Ectodermal cell (in vitro differentiated cells): ENCODE data around the gene LGALS9B. TPM values are rescaled to one million over a fixed set of nuclear protein-coding genes. Genes with fewer than 3 reads are reported as not detected.
"Not testable (repeated sequence)": the region's sequence is repeated elsewhere in the genome, so short reads cannot be mapped to it uniquely, and the experiment has no call there.

Experiments used
- H3K27ac ChIP-seq: 2 replicates; pipeline ENCODE4 v1.7.0; 2013; ENCODE audit warnings: mild to moderate bottlenecking, low read depth, low read length; ENCODE audit not compliant: insufficient read depth, poor library complexity, severe bottlenecking
- H3K27me3 ChIP-seq: 2 replicates; pipeline ENCODE4 v1.7.0; 2013; ENCODE audit warnings: mild to moderate bottlenecking, low read length; ENCODE audit not compliant: insufficient read depth, control insufficient read depth, poor library complexity, severe bottlenecking
- H3K36me3 ChIP-seq: one replicate; pipeline ENCODE4 v1.7.0; 2013; ENCODE audit warnings: low read length; ENCODE audit not compliant: control insufficient read depth, insufficient read depth
- H3K4me1 ChIP-seq: one replicate; pipeline ENCODE4 v1.7.0; 2013; ENCODE audit warnings: low read length; ENCODE audit not compliant: control insufficient read depth, insufficient read depth
- H3K4me3 ChIP-seq: 2 replicates; pipeline ENCODE4 v1.7.0; 2013; ENCODE audit warnings: low read depth, low read length, control low read depth; ENCODE audit not compliant: insufficient read depth
- H3K9me3 ChIP-seq: 2 replicates; pipeline ENCODE4 v1.7.0; 2013; ENCODE audit warnings: mild to moderate bottlenecking, low read length, moderate library complexity; ENCODE audit not compliant: control insufficient read depth
- WGBS, 2 experiments: methylation state at CpG; one replicate each; pipeline ENCODE4 v1.1.7; 2013; ENCODE audit warnings: missing lambda C conversion rate in 2 of 2; 5-methylcytosine and 5-hydroxymethylcytosine counted together
- polyA plus RNA-seq, 4 experiments: library from polyadenylated mRNA; stranded (reverse); fragments of 50-300 nt; gene quantifications; one replicate each; pipeline ENCODE4 v1.2.3, GENCODE V29; 2013

LGALS9B gene
- not detected for polyA plus RNA-seq (2013, experiment 1 of 4)
- polyA plus RNA-seq (2013, experiment 2 of 4) = not detected
- not detected for polyA plus RNA-seq (2013, experiment 3 of 4)
- not detected for polyA plus RNA-seq (2013, experiment 4 of 4)

DNA sequence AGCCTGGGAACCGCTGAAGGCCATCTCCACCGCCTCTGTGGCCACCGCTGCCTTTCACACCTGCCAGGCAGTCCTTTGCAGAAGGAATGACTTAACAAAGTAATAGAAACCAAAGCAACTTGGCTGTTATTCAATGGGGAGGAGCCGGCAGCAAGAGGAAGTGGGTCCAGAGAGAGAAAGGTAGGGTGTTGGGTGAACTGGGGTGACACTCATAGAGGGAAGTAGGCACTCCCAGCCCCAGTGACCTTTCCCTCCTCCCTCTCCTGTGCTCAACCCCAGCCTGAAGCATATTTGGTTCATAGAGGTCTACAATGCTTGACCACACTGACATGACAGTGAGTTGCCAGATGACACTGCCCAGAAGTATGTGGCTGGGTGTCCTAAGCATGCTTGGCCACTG is at the start of gene LGALS9B:
TSS of gene LGALS9B (minus strand) at position 93 of the 400 bp plus-strand sequence. CDS start at position 24, 69 bp downstream.
- no CpG with 5 or more reads among the region's 4 CpGs for whole genome bisulfite sequencing, 2 experiments
- not testable (repeated sequence) for H3K27me3 ChIP-seq, H3K4me1 ChIP-seq

DNA sequence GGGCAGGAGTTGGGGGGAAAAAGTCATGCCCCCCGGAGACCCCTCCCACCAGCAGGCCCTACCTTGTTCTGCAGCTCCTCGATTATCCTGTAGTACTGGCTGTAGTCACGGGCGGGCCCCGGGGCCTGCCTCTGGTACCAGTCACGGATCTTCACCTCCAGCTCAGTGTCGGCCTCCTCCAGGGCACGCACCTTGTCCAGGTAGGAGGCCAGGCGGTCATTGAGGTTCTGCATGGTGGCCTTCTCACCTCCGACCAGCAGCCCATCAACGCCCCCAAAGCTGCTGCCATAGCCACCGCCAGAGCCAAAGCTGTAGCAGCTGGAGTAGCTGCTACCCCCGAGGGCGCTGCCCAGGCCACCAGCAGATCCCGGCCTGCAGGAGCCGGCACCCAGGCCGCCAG is 49.6 kb upstream of the LGALS9B start:
- H3K9me3 ChIP-seq, H3K4me1 ChIP-seq, H3K36me3 ChIP-seq, H3K27me3 ChIP-seq, H3K4me3 ChIP-seq, H3K27ac ChIP-seq: not testable (repeated sequence)
- WGBS, 2 experiments = 94 to 97% methylated on average over 11 to 15 of the region's 17 CpGs

More for the DNA sequence above, at the start of gene LGALS9B:
- not testable (repeated sequence) for H3K9me3 ChIP-seq, H3K36me3 ChIP-seq, H3K4me3 ChIP-seq, H3K27ac ChIP-seq

- not testable (repeated sequence) for H3K4me3 ChIP-seq, H3K27ac ChIP-seq, H3K4me1 ChIP-seq, H3K9me3 ChIP-seq, H3K36me3 ChIP-seq, H3K27me3 ChIP-seq
- WGBS, 2 experiments = 87 to 93% methylated on average over 8 of the region's 10 CpGs
These were observed 47.8 kb upstream of the LGALS9B start for GRCh38 chr17:20515099-20515498.

DNA sequence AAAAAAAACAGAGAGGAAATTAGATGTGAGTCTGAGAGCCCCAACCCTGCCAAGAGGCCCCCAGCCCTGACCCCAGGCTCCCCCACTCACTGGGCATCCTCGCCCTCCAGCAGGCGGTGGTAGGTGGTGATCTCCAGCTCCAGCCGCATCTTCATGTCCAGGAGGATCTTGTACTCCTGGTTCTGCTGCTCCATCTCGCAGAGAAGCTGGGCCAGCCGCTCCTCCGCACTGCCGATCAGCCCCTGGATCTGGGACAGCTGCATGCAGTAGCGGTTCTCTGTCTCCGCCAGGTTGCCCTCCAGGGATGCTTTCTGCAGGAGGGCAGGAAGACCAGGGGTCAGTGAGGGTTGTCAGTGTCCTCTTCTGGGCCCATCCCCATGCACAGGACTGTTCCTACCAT is 46.2 kb upstream of the LGALS9B start:
- not testable (repeated sequence) for H3K9me3 ChIP-seq, H3K36me3 ChIP-seq, H3K4me1 ChIP-seq, H3K27ac ChIP-seq, H3K4me3 ChIP-seq, H3K27me3 ChIP-seq
- WGBS, 2 experiments = 93 to 100% methylated on average over 2 to 3 of the region's 9 CpGs

GRCh38 chr17:20512378-20512777 is 45.0 kb upstream of the LGALS9B start:
- H3K9me3 ChIP-seq, H3K36me3 ChIP-seq, H3K4me1 ChIP-seq, H3K4me3 ChIP-seq, H3K27me3 ChIP-seq, H3K27ac ChIP-seq: not testable (repeated sequence)
- no CpG with 5 or more reads among the region's 18 CpGs for WGBS, 2 experiments

DNA sequence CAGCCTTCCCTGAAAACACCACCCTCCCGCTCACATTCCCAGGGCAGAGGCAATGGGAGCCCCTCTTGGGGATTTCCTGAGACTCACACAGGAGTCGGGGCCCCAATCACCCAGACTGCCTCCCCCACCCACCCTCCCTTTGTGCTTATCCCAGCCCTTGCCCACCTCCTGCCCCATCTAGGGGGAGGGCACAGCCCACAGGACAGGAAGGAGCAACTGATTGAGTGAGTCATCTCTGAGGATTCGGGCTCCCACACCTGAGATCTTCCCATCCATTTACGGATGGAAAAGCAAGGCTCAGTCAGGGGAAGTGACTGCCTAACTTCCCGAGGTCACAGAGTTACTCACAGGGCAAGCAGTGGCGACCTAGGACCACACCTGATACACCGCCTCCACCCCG is 44.4 kb upstream of the LGALS9B start:
- not testable (repeated sequence) for H3K27ac ChIP-seq, H3K4me1 ChIP-seq, H3K27me3 ChIP-seq, H3K4me3 ChIP-seq, H3K9me3 ChIP-seq, H3K36me3 ChIP-seq
- WGBS, 2 experiments = no CpG with 5 or more reads among the region's 8 CpGs

- WGBS, 2 experiments = no CpG with 5 or more reads among the region's 16 CpGs
- H3K36me3 ChIP-seq, H3K27me3 ChIP-seq, H3K4me3 ChIP-seq, H3K27ac ChIP-seq, H3K9me3 ChIP-seq, H3K4me1 ChIP-seq: not testable (repeated sequence)
These were observed 38.0 kb upstream of the LGALS9B start for GRCh38 chr17:20505333-20505732.

DNA sequence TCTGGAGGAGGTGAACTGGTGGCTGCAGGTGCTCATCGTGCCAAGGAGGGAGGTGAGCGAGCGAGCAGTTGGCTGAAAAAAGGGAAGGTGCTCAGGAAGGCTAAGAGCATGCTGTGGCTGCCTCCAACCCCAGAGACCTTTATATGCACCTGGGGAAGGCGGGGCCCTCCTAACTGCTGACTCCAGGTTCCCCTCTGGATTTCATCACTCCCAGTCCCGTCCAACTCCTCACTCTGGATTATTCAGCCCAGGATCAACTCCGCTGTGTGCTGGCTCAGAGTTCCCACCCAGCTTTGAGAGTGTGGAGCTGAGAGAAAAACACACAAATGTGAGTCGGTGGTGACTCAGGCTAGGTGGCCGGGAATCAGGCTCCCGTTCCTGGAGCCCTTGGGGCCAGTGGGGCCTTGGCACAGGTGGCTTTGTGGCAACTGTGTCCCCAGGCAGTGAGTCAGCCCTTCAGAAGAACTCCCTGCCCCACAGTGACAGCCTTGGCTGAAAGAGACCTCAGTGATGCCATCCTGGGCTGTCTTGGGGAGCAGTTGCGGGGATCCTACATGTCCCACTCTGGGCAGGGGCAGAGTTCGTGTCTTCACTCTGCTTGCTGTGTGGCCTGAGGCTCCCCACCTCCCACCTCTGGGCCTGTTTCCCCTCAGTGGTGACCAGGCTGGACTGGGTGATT is 37.2 kb upstream of the LGALS9B start:
- H3K27me3 ChIP-seq, H3K9me3 ChIP-seq: not testable (repeated sequence)
- 83 to 92% methylated on average over 3 of the region's 11 CpGs for WGBS, 2 experiments

GRCh38 chr17:20501896-20502295 is 34.6 kb upstream of the LGALS9B start:
- not testable (repeated sequence) for H3K27me3 ChIP-seq, H3K27ac ChIP-seq, H3K4me1 ChIP-seq, H3K9me3 ChIP-seq, H3K36me3 ChIP-seq, H3K4me3 ChIP-seq
- 77 to 92% methylated on average over 6 to 7 of the region's 11 CpGs for WGBS, 2 experiments

More for the DNA sequence above, 37.2 kb upstream of the LGALS9B start:
- not testable (repeated sequence) for H3K27ac ChIP-seq, H3K4me1 ChIP-seq, H3K4me3 ChIP-seq, H3K36me3 ChIP-seq

GRCh38 chr17:20500346-20500745 is 33.0 kb upstream of the LGALS9B start:
- 87 to 95% methylated on average over 3 of the region's 4 CpGs for WGBS, 2 experiments

GRCh38 chr17:20495420-20495819 is 28.1 kb upstream of the LGALS9B start:
- not testable (repeated sequence) for H3K4me1 ChIP-seq, H3K27ac ChIP-seq, H3K36me3 ChIP-seq, H3K9me3 ChIP-seq, H3K4me3 ChIP-seq, H3K27me3 ChIP-seq
- 58% methylated on average over 2 of the region's 5 CpGs; no CpG with 5 or more reads in 1 of the 2 experiments for WGBS, 2 experiments

More at GRCh38 chr17:20500346-20500745, 33.0 kb upstream of the LGALS9B start:
- not testable (repeated sequence) for H3K27me3 ChIP-seq, H3K4me3 ChIP-seq, H3K9me3 ChIP-seq, H3K36me3 ChIP-seq, H3K4me1 ChIP-seq, H3K27ac ChIP-seq
